HCT116 (cell line): ENCODE data around the gene ACER3. TPM values are rescaled to one million over a fixed set of nuclear protein-coding genes. Genes with fewer than 3 reads are reported as not detected.

Source experiments
- ATAC-seq: fragments of 200-7000 bp; cut with Tn5 transposase; 2 replicates; pipeline ENCODE4 v1.9.1; 2020; ENCODE audit warnings: mild to moderate bottlenecking, moderate library complexity
- BruUV-seq: library from RNA; stranded (reverse); fragments of 400-500 nt; replicated peaks from 2 replicates; lab custom pipeline; 2021; lab: Mats Ljungman, UMichigan
- CTCF ChIA-PET: fragments of 300-600 bp; sonication (Branson Sonifier 250); formaldehyde crosslinking; loops from one replicate; lab custom pipeline; 2021; ENCODE audit warnings: antibody characterized with exemption; lab: Charles Lee
- POLR2A ChIA-PET: fragments of 300-600, 350-600 bp; sonication (Branson Sonifier 250); formaldehyde crosslinking; loops from one replicate; lab custom pipeline; 2021; ENCODE audit warnings: antibody characterized with exemption; lab: Charles Lee
- RAD21 ChIA-PET, 2 experiments: fragments of 300-600 bp; sonication (Branson Sonifier 250); formaldehyde crosslinking; loops; one replicate each; lab custom pipeline; 2023; ENCODE audit warnings: low total read pairs in 2 of 2; ENCODE audit not compliant: uncharacterized antibody in 2 of 2, unreplicated experiment in 2 of 2, low non-redundant PET in 1 of 2; lab: Charles Lee
- DNase-seq: peaks from one replicate; pipeline ENCODE4 v3.0.0-alpha.2; 2010; ENCODE audit warnings: low read depth, low spot score
- H2AFZ ChIP-seq: fragments of 200-600 bp; shearing (Covaris generic), sonication (generic); 2 replicates; pipeline ENCODE4 v1.6.1; 2017; ENCODE audit warnings: low read depth, mixed run types, mixed read lengths, antibody characterized with exemption, low read length; ENCODE audit not compliant: poor library complexity, severe bottlenecking
- H3K27ac ChIP-seq: 2 replicates; pipeline ENCODE4 v1.5.1; 2012; ENCODE audit warnings: low read depth, low read length
- H3K27me3 ChIP-seq: fragments of 200-600 bp; sonication (generic); 2 replicates; pipeline ENCODE4 v1.6.1; 2016; ENCODE audit warnings: mixed run types, low read length, mixed read lengths; ENCODE audit not compliant: insufficient read depth
- H3K36me3 ChIP-seq, 2 experiments: fragments of 200-500 bp in 1 of 2; fragments of 200-600 bp in 1 of 2; sonication (Bioruptor generic) in 1 of 2; sonication (generic) in 1 of 2; 2 replicates each; pipeline versions ENCODE4 v1.5.1 to v1.6.1; 2014 to 2016; ENCODE audit warnings: low read length in 2 of 2, inconsistent platforms in 1 of 2, mixed read lengths in 1 of 2, mixed run types in 1 of 2; ENCODE audit not compliant: insufficient read depth in 2 of 2, control insufficient read depth in 1 of 2
- H3K4me1 ChIP-seq, 2 experiments: fragments of 200-600 bp in 1 of 2; sonication (generic) in 1 of 2; 2 replicates each; pipeline versions ENCODE4 v1.5.1 to v1.6.1; 2012 to 2017; ENCODE audit warnings: low read length in 2 of 2, inconsistent platforms in 1 of 2, mild to moderate bottlenecking in 1 of 2, mixed read lengths in 1 of 2, mixed run types in 1 of 2, moderate library complexity in 1 of 2; ENCODE audit not compliant: insufficient read depth in 2 of 2, control insufficient read depth in 1 of 2
- H3K4me2 ChIP-seq: fragments of 200-600 bp; sonication (generic); 2 replicates; pipeline ENCODE4 v1.6.1; 2017; ENCODE audit warnings: mixed run types, low read length, mixed read lengths
- H3K4me3 ChIP-seq, 2 experiments: fragments of 200-600 bp in 1 of 2; sonication (generic) in 1 of 2; replicated peaks in 1 of 2; 2 replicates each; pipeline ENCODE4 v1.5.1; 2011 to 2016; ENCODE audit warnings: low read length in 2 of 2, control low read depth in 1 of 2, low read depth in 1 of 2, mild to moderate bottlenecking in 1 of 2, mixed read lengths in 1 of 2, mixed run types in 1 of 2
- H3K79me2 ChIP-seq: fragments of 200-600 bp; sonication (generic); 2 replicates; pipeline ENCODE4 v1.6.1; 2017; ENCODE audit warnings: mild to moderate bottlenecking, mixed run types, low read length, moderate library complexity, mixed read lengths; ENCODE audit not compliant: insufficient read depth
- H3K9ac ChIP-seq: fragments of 200-600 bp; sonication (generic); 2 replicates; pipeline ENCODE4 v1.6.1; 2016; ENCODE audit warnings: low read length, mixed read lengths
- H3K9me2 ChIP-seq: fragments of 200-600 bp; sonication (generic), shearing (Covaris generic); 2 replicates; pipeline ENCODE4 v1.6.1; 2017; ENCODE audit warnings: mixed run types, mild to moderate bottlenecking, moderate library complexity; ENCODE audit not compliant: insufficient read depth
- H3K9me3 ChIP-seq, 2 experiments: fragments of 200-500 bp in 1 of 2; fragments of 200-600 bp in 1 of 2; sonication (Bioruptor generic) in 1 of 2; sonication (generic) in 1 of 2; 2 replicates each; pipeline ENCODE4 v1.6.1; 2014 to 2017; ENCODE audit warnings: low read length in 2 of 2, mixed read lengths in 2 of 2, inconsistent platforms in 1 of 2, low read depth in 1 of 2, mild to moderate bottlenecking in 1 of 2, mixed run types in 1 of 2, moderate library complexity in 1 of 2; ENCODE audit not compliant: control insufficient read depth in 1 of 2, insufficient read depth in 1 of 2
- H4K20me1 ChIP-seq: fragments of 200-600 bp; sonication (generic), shearing (Covaris generic); 2 replicates; pipeline ENCODE4 v1.6.1; 2017; ENCODE audit warnings: mixed run types, mild to moderate bottlenecking, moderate library complexity; ENCODE audit not compliant: insufficient read depth
- ATF3 ChIP-seq: IDR thresholded peaks from 2 replicates; pipeline ENCODE4 v1.6.1; 2012
- CBX3 ChIP-seq: IDR thresholded peaks from 2 replicates; pipeline ENCODE4 v1.6.1; 2012; ENCODE audit warnings: low read depth
- CEBPB ChIP-seq: IDR thresholded peaks from 2 replicates; pipeline ENCODE4 v1.6.1; 2012; ENCODE audit warnings: low read depth
- CTCF ChIP-seq, 3 experiments: fragments of 200-600 bp in 1 of 3; sonication (generic) in 1 of 3; IDR thresholded peaks in 2 of 3; conservative IDR thresholded peaks in 1 of 3; 2 replicates each; pipeline ENCODE4 v1.5.1; 2012 to 2017; ENCODE audit warnings: low read depth in 2 of 3, low read length in 2 of 3, antibody characterized with exemption in 1 of 3, borderline replicate concordance in 1 of 3, control low read depth in 1 of 3, mild to moderate bottlenecking in 1 of 3, mixed read lengths in 1 of 3, mixed run types in 1 of 3, moderate library complexity in 1 of 3; ENCODE audit not compliant: insufficient read depth in 1 of 3
- EGR1 ChIP-seq: IDR thresholded peaks from 2 replicates; pipeline ENCODE4 v1.6.1; 2012; ENCODE audit warnings: low read depth
- EZH2 ChIP-seq: fragments of 200-600 bp; sonication (generic); IDR thresholded peaks from 2 replicates; pipeline ENCODE4 v1.6.1; 2017; ENCODE audit warnings: antibody characterized with exemption, mixed run types
- EZH2phosphoT487 ChIP-seq: fragments of 200-600 bp; IDR thresholded peaks from 2 replicates; pipeline ENCODE4 v1.6.1; 2018; ENCODE audit warnings: antibody characterized with exemption, borderline replicate concordance
- FOSL1 ChIP-seq: IDR thresholded peaks from 2 replicates; pipeline ENCODE4 v1.6.1; 2012; ENCODE audit warnings: low read depth
- POLR2A ChIP-seq: IDR thresholded peaks from 2 replicates; pipeline ENCODE4 v1.7.0; 2011; ENCODE audit warnings: borderline replicate concordance; ENCODE audit not compliant: insufficient read depth, insufficient read length; ENCODE audit errors: extremely low read depth
- POLR2AphosphoS5 ChIP-seq: IDR thresholded peaks from 2 replicates; pipeline ENCODE4 v1.6.1; 2011; ENCODE audit warnings: mild to moderate bottlenecking, low read depth, low read length, moderate library complexity
- SP1 ChIP-seq: IDR thresholded peaks from 2 replicates; pipeline ENCODE4 v1.6.1; 2012; ENCODE audit warnings: low read depth
- SRF ChIP-seq: IDR thresholded peaks from 2 replicates; pipeline ENCODE4 v1.6.1; 2012; ENCODE audit warnings: low read depth
- TCF7L2 ChIP-seq: IDR thresholded peaks from 2 replicates; pipeline ENCODE4 v1.7.0; 2011; ENCODE audit warnings: borderline replicate concordance, inconsistent platforms; ENCODE audit not compliant: insufficient read depth, insufficient read length; ENCODE audit errors: extremely low read depth
- ZBTB33 ChIP-seq: IDR thresholded peaks from 2 replicates; pipeline ENCODE4 v1.6.1; 2011; ENCODE audit warnings: mild to moderate bottlenecking, low read length, moderate library complexity; ENCODE audit not compliant: insufficient replicate concordance; ENCODE audit errors: extremely low read depth
- ZNF274 ChIP-seq: fragments of 200-500 bp; sonication (Bioruptor generic); IDR thresholded peaks from 2 replicates; pipeline ENCODE4 v1.6.1; 2014; ENCODE audit warnings: mild to moderate bottlenecking, low read depth, low read length, inconsistent platforms
- intact Hi-C: fragments of 100-400 bp; cut with micrococcal nuclease; formaldehyde crosslinking; loops from 2 replicates; pipeline ENCODE4 v1.10.0; 2022
- total RNA-seq: library from RNA; stranded (reverse); gene quantifications from one replicate; pipeline ENCODE4 v1.2.1, GENCODE V29; 2021; ENCODE audit not compliant: unreplicated experiment

The ACER3 gene
- total RNA-seq, 1 experiment from 2014 or later: 19.1 TPM

- H3K27me3 ChIP-seq: no peaks in the 10 kb centered on the region
- H3K4me2 ChIP-seq: no peak overlapping the region
- H3K36me3 ChIP-seq: no peaks in the 10 kb centered on the region
- no peaks in the 10 kb centered on the region for H4K20me1 ChIP-seq
- H2AFZ ChIP-seq: no peak overlapping the region
- RAD21 ChIA-PET: no interaction called here
- DNase-seq: no peak
- POLR2A ChIA-PET: interaction anchor here (0.6 kb wide), 1 partner anchor 274 kb away, joined by 3 read pairs; no protein-coding TSS in a partner anchor
- no peak for TF ChIP-seq EZH2phosphoT487
- peak; percentile 46; the same call in 1 of the 2 replicates for TF ChIP-seq CBX3
- H3K79me2 ChIP-seq: no peaks in the 10 kb centered on the region
- no peak overlapping the region for H3K4me3 ChIP-seq
- BruUV-seq: no TSS peak
- H3K9ac ChIP-seq: no peak overlapping the region
- H3K9me2 ChIP-seq: no peaks in the 10 kb centered on the region
- H3K27ac ChIP-seq: no peak overlapping the region
- H3K4me1 ChIP-seq: no peaks in the 10 kb centered on the region
- intact Hi-C loops: no loop called here
- no peak for ATAC-seq
- CTCF ChIA-PET: interaction anchor here (2.7 kb wide), 1 partner anchor 9 kb away, joined by 12 read pairs; no protein-coding TSS in a partner anchor
- H3K9me3 ChIP-seq: peaks cover 4 to 13% of the 10 kb centered on the region in 2 experiments; a peak in 2 of 4 replicates
These were observed 196.2 kb downstream of the ACER3 start for GRCh38 chr11:77056814-77057402.

GRCh38 chr11:77057938-77058474 is 197.3 kb downstream of the ACER3 start:
- CTCF ChIA-PET: interaction anchor here (2.7 kb wide), 1 partner anchor 10 kb away, joined by 12 read pairs; no protein-coding TSS in a partner anchor
- no peak for TF ChIP-seq EZH2
- no peak for TF ChIP-seq ZNF274
- TF ChIP-seq SP1: no peak
- no peak for TF ChIP-seq ZBTB33
- TF ChIP-seq TCF7L2: no peak
- no peak for TF ChIP-seq ATF3
- no peak for TF ChIP-seq CBX3
- no peak for TF ChIP-seq CEBPB
- no peak for TF ChIP-seq EGR1
- TF ChIP-seq POLR2A: no peak
- no peak for TF ChIP-seq CTCF (IDR thresholded peaks at IDR 0.05 in 2 of 3, conservative IDR thresholded peaks at IDR 0.05 in 1 of 3; ENCODE audit: borderline replicate concordance in 1 of 3, insufficient read depth in 1 of 3, low read depth in 2 of 3, low read length in 2 of 3)
- no peak for TF ChIP-seq SRF
- no peak for TF ChIP-seq FOSL1
- no peak for TF ChIP-seq POLR2AphosphoS5

More at GRCh38 chr11:77057938-77058474, 197.3 kb downstream of the ACER3 start:
- H3K27ac ChIP-seq: no peak overlapping the region
- H3K9me2 ChIP-seq: no peaks in the 10 kb centered on the region
- BruUV-seq: no TSS peak
- H3K9ac ChIP-seq: no peak overlapping the region
- no peak for ATAC-seq
- H3K4me2 ChIP-seq: no peak overlapping the region
- peaks cover 4 to 13% of the 10 kb centered on the region in 2 experiments; a peak in 2 of 4 replicates for H3K9me3 ChIP-seq
- POLR2A ChIA-PET: no interaction called here
- H3K4me3 ChIP-seq: no peak overlapping the region
- RAD21 ChIA-PET: no interaction called here
- no peak overlapping the region for H2AFZ ChIP-seq
- no peak for DNase-seq
- intact Hi-C loops: no loop called here
- no peaks in the 10 kb centered on the region for H3K36me3 ChIP-seq
- no peaks in the 10 kb centered on the region for H4K20me1 ChIP-seq
- no peaks in the 10 kb centered on the region for H3K27me3 ChIP-seq
- no peaks in the 10 kb centered on the region for H3K79me2 ChIP-seq
- no peaks in the 10 kb centered on the region for H3K4me1 ChIP-seq
